Astrocyte (in vitro differentiated cells and primary cell): ENCODE measurements around the gene ZNF22. TPM values are rescaled to one million over a fixed set of nuclear protein-coding genes. Genes with fewer than 3 reads are reported as not detected.

Source experiments
- DNase-seq: peaks from one replicate; pipeline ENCODE4 v3.0.0-alpha.2; 2010; ENCODE audit warnings: low read depth
- FAIRE-seq: peaks from 2 replicates; lab custom pipeline; 2011; peaks lifted over from hg19 to GRCh38; lab: Jason Lieb, UNC
- H2AFZ ChIP-seq: 2 replicates; pipeline ENCODE4 v1.6.0; 2012; ENCODE audit warnings: low read depth, low read length, inconsistent platforms
- H3K27ac ChIP-seq: 2 replicates; pipeline ENCODE4 v1.5.1; 2011; ENCODE audit warnings: low read depth, low read length, inconsistent platforms
- H3K27me3 ChIP-seq: 2 replicates; pipeline ENCODE4 v1.6.0; 2011; ENCODE audit warnings: low read length, inconsistent platforms; ENCODE audit not compliant: insufficient read depth
- H3K36me3 ChIP-seq: 2 replicates; pipeline ENCODE4 v1.5.1; 2011; ENCODE audit warnings: low read length, inconsistent platforms; ENCODE audit not compliant: insufficient read depth
- H3K4me1 ChIP-seq: 2 replicates; pipeline ENCODE4 v1.5.1; 2011; ENCODE audit warnings: low read length, inconsistent platforms; ENCODE audit not compliant: insufficient read depth
- H3K4me2 ChIP-seq: 2 replicates; pipeline ENCODE4 v1.6.0; 2012; ENCODE audit warnings: low read length, inconsistent platforms
- H3K4me3 ChIP-seq: 2 replicates; pipeline ENCODE4 v1.5.1; 2011; ENCODE audit warnings: low read depth, mild to moderate bottlenecking, low read length, inconsistent platforms; ENCODE audit not compliant: insufficient read depth
- H3K79me2 ChIP-seq: 2 replicates; pipeline ENCODE4 v1.6.0; 2012; ENCODE audit warnings: mild to moderate bottlenecking, low read length, inconsistent platforms; ENCODE audit not compliant: insufficient read depth
- H3K9ac ChIP-seq: 2 replicates; pipeline ENCODE4 v1.6.0; 2012; ENCODE audit warnings: mild to moderate bottlenecking, low read length, inconsistent platforms
- H3K9me3 ChIP-seq: 2 replicates; pipeline ENCODE4 v1.5.1; 2012; ENCODE audit warnings: low read depth, mild to moderate bottlenecking, low read length, inconsistent platforms; ENCODE audit not compliant: insufficient read depth
- H4K20me1 ChIP-seq: 2 replicates; pipeline ENCODE4 v1.6.0; 2012; ENCODE audit warnings: low read length, inconsistent platforms; ENCODE audit not compliant: insufficient read depth
- H3K27ac Mint-ChIP-seq: one replicate; pipeline ENCODE4 v1.8.0; 2021; ENCODE audit warnings: mild to moderate bottlenecking, mixed read lengths; ENCODE audit not compliant: unreplicated experiment
- H3K27me3 Mint-ChIP-seq: one replicate; pipeline ENCODE4 v1.8.0; 2021; ENCODE audit warnings: low read depth, mixed read lengths; ENCODE audit not compliant: unreplicated experiment
- H3K36me3 Mint-ChIP-seq: one replicate; pipeline ENCODE4 v1.8.0; 2021; ENCODE audit warnings: low read depth, mixed read lengths; ENCODE audit not compliant: unreplicated experiment
- H3K4me1 Mint-ChIP-seq: one replicate; pipeline ENCODE4 v1.8.0; 2021; ENCODE audit warnings: low read depth, mixed read lengths; ENCODE audit not compliant: unreplicated experiment
- H3K4me3 Mint-ChIP-seq: one replicate; pipeline ENCODE4 v1.8.0; 2021; ENCODE audit warnings: mild to moderate bottlenecking, moderate library complexity, mixed read lengths; ENCODE audit not compliant: unreplicated experiment
- H3K9me3 Mint-ChIP-seq: one replicate; pipeline ENCODE4 v1.8.0; 2021; ENCODE audit warnings: mild to moderate bottlenecking, mixed read lengths; ENCODE audit not compliant: unreplicated experiment
- CTCF ChIP-seq: IDR thresholded peaks from 2 replicates; pipeline ENCODE4 v1.5.1; 2011; ENCODE audit warnings: low read depth, mild to moderate bottlenecking, inconsistent platforms, low read length, moderate library complexity; ENCODE audit not compliant: insufficient read depth
- EZH2 ChIP-seq: IDR thresholded peaks from 2 replicates; pipeline ENCODE4 v1.6.1; 2012; ENCODE audit warnings: mild to moderate bottlenecking, low read length, inconsistent platforms; ENCODE audit not compliant: insufficient read depth
- total RNA-seq: library from RNA; stranded (reverse); gene quantifications from 2 replicates; pipeline ENCODE4 v1.2.1, GENCODE V29; 2021

ZNF22 gene
- total RNA-seq, 1 donor from 2014 or later: 12.0 TPM

- Mint-ChIP-seq H3K36me3 (peaks cover 9% of the 10 kb centered on the region), H3K4me3 (peak overlapping the region; percentile 73), H3K9me3 (peaks cover 2% of the 10 kb centered on the region), H3K27ac (peak overlapping the region; percentile 86), H3K27me3 (no peaks in the 10 kb centered on the region), H3K4me1 (peaks cover 68% of the 10 kb centered on the region)
- peak overlapping the region; percentile 85 for H3K4me2 ChIP-seq
- no peaks in the 10 kb centered on the region for H4K20me1 ChIP-seq
- no peak for FAIRE-seq
- H3K79me2 ChIP-seq: no peaks in the 10 kb centered on the region
- H3K4me1 ChIP-seq: peaks cover 61% of the 10 kb centered on the region
- no peak for DNase-seq
- TF ChIP-seq CTCF (no peak), EZH2 (no peak)
- no peak overlapping the region for H2AFZ ChIP-seq
- no peaks in the 10 kb centered on the region for H3K9me3 ChIP-seq
- H3K4me3 ChIP-seq: no peak overlapping the region
- H3K9ac ChIP-seq: no peak overlapping the region
- H3K27ac ChIP-seq: no peak overlapping the region
- H3K36me3 ChIP-seq: no peaks in the 10 kb centered on the region
- H3K27me3 ChIP-seq: no peaks in the 10 kb centered on the region
Measured at GRCh38 chr10:44976352-44977198, 24.1 kb upstream of the ZNF22 start.

DNA sequence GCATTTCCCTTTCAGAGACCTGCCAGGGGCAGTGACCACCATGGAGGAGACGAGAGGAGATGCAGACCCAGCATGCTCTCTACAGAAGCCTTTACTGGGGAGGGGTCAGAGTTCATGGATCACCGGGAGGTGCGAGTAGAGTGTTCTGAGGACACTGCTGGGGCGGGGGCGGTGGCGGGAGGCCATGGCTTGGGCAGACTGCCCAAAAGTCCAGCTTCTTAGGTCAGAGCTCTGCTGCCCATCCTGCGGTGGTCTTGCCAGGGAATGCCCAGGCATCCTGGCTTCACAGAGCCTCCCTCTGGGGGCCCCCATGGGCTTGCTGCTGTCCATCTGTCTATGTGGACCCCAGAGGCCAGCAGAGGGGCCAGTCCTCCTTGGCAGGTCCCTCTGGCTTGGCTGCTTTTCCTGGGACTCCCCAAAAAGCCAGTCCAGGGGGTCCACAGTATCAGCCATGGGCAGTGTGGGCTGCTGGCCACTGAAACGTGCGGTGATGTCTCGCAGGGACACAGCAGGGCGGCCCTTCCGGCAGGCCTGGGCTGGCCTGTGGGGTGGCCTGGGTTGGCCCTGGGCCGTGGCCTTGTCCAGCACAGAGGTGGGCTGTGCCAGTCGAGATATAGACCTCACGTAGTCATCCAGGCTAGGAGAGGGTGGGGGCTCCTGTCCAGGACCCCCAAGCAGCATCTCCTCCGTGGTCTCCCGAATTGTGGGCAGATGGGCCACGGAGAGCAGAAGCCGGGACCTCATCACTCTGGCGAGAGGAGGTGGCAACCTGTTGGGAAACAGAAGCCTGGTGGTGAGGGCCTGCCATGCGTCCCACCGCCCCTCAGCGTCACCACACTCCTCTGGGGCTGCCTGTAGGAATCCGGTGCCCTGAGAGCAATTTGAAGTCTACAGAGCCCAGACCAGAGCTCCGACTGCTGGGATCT, 23.2 kb upstream of the ZNF22 start:
- Histone ChIP-seq H3K4me1 (peaks cover 70% of the 10 kb centered on the region), H3K4me3 (peak overlapping the region; percentile 51), H4K20me1 (no peaks in the 10 kb centered on the region), H3K27ac (no peak overlapping the region), H3K27me3 (no peaks in the 10 kb centered on the region), H3K79me2 (no peaks in the 10 kb centered on the region), H3K4me2 (peak overlapping the region; percentile 85), H3K9me3 (no peaks in the 10 kb centered on the region), H3K9ac (peak overlapping the region; percentile 62), H2AFZ (no peak overlapping the region), H3K36me3 (no peaks in the 10 kb centered on the region)
- FAIRE-seq (no peak), DNase-seq (no peak)
- peak overlapping the region; percentile 85 for H3K4me3 Mint-ChIP-seq
- H3K36me3 Mint-ChIP-seq: peaks cover 2% of the 10 kb centered on the region
- H3K27me3 Mint-ChIP-seq: no peaks in the 10 kb centered on the region
- H3K27ac Mint-ChIP-seq: peak overlapping the region; percentile 86
- H3K9me3 Mint-ChIP-seq: peaks cover 2% of the 10 kb centered on the region
- TF ChIP-seq EZH2 (no peak), CTCF (no peak)
- H3K4me1 Mint-ChIP-seq: peaks cover 70% of the 10 kb centered on the region
